Psoas muscle (tissue), 8 donors: ENCODE measurements around the gene ITPR1. TPM values are rescaled to one million over a fixed set of nuclear protein-coding genes. Genes with fewer than 3 reads are reported as not detected.

Source experiments
- ATAC-seq, 4 donors: fragments of 200-7000 bp; cut with Tn5 transposase; one replicate each; pipeline ENCODE4 v1.9.1; 2020; ENCODE audit warnings: moderate library complexity in 3 of 4, mild to moderate bottlenecking in 2 of 4
- DNase-seq, 2 donors: peaks; one replicate each; pipeline ENCODE4 v3.0.0-alpha.2; 2020
- H3K27ac ChIP-seq: fragments of 200-600 bp; one replicate; pipeline ENCODE4 v1.8.0; 2022
- H3K27me3 ChIP-seq, 3 donors: fragments of 200-600 bp in 1 of 3; one replicate each; pipeline versions ENCODE4 v1.6.1 to v1.8.0; 2013 to 2022; ENCODE audit warnings: low read length in 2 of 3, mild to moderate bottlenecking in 2 of 3, moderate library complexity in 1 of 3; ENCODE audit not compliant: insufficient read depth in 3 of 3
- H3K36me3 ChIP-seq, 2 donors: fragments of 200-600 bp in 1 of 2; one replicate each; pipeline versions ENCODE4 v1.6.1 to v1.8.0; 2013 to 2022; ENCODE audit warnings: low read depth in 1 of 2, mild to moderate bottlenecking in 1 of 2, moderate library complexity in 1 of 2; ENCODE audit not compliant: insufficient read depth in 1 of 2
- H3K4me1 ChIP-seq: fragments of 200-600 bp; one replicate; pipeline ENCODE4 v1.8.0; 2022
- H3K4me3 ChIP-seq: fragments of 200-600 bp; one replicate; pipeline ENCODE4 v1.8.0; 2022; ENCODE audit warnings: mild to moderate bottlenecking
- H3K9me3 ChIP-seq: fragments of 200-600 bp; one replicate; pipeline ENCODE4 v1.8.0; 2022
- CTCF ChIP-seq: fragments of 200-600 bp; IDR thresholded peaks from one replicate; pipeline ENCODE4 v1.8.0; 2022; ENCODE audit warnings: antibody characterized with exemption
- WGBS, 3 donors: extraction: QIAGEN DNeasy Blood & Tissue Kit; methylation state at CpG; one replicate each; pipeline versions ENCODE4 v1.1.6 to v1.1.7; 2013; 5-methylcytosine and 5-hydroxymethylcytosine counted together
- intact Hi-C, 2 donors: fragments of 100-400 bp; cut with DNase I; formaldehyde crosslinking; loops; one replicate each; pipeline versions ENCODE4 v1.11.0 to v1.14.2; 2022
- polyA plus RNA-seq, 3 donors: library from polyadenylated mRNA; stranded (reverse); fragments of 200-250 nt; gene quantifications; one replicate each; pipeline ENCODE4 v1.2.3, GENCODE V29; 2013
- total RNA-seq, 4 donors: library from RNA; stranded (reverse); fragmentation: NEBNext Ultra II Directional in 2 of 4; extraction: Animal tissue kit (Norgen Biotek cat#: 25700) in 2 of 4; gene quantifications; one replicate each; pipeline versions ENCODE4 v1.2.1 to v1.2.4, GENCODE V29; 2021 to 2023
- donor health status: healthy with polysubstance abuse.
- donor health status: DM: no; HTN: no; CAD: no; lungs with moderate emphysema.
- donor health status: Bipolar disorder and iron deficiency.
- donor health status: healthy.
- donor health status: DM: yes; HTN: yes; CAD: no.
- donor health status: DM: no; HTN: no; CAD: no.
- donor health status: DM: no; HTN: no; CAD: no.
- donor health status: DM: yes; HTN: yes; CAD: no.

The ITPR1 gene
- total and polyA plus RNA-seq, 7 donors: 4.4 to 9.2 (median 8.8) TPM

- ATAC-seq: no peak
- TF ChIP-seq CTCF: no peak
- H3K9me3 ChIP-seq: no peaks in the 10 kb centered on the region
- H3K4me1 ChIP-seq: no peaks in the 10 kb centered on the region
- intact Hi-C loops: no loop called here
- H3K27ac ChIP-seq: no peak overlapping the region
- H3K27me3 ChIP-seq: no peaks in the 10 kb centered on the region
- no peak overlapping the region for H3K4me3 ChIP-seq
- WGBS, 3 donors: 92 to 99% (median 96%) methylated on average over 13 of the region's 13 CpGs
- no peak for DNase-seq
- H3K36me3 ChIP-seq: peaks cover 3% of the 10 kb centered on the region in 2 donors
These were observed 321.9 kb downstream of the ITPR1 start for GRCh38 chr3:4814904-4815574.

GRCh38 chr3:4816306-4816705 is 323.2 kb downstream of the ITPR1 start:
- WGBS, 3 donors: 86 to 94% (median 88%) methylated on average over 7 of the region's 7 CpGs
- no peak for TF ChIP-seq CTCF
- H3K36me3 ChIP-seq: peaks cover 3 to 4% of the 10 kb centered on the region in 2 donors
- no peak overlapping the region for H3K27ac ChIP-seq
- no peaks in the 10 kb centered on the region for H3K27me3 ChIP-seq
- no peaks in the 10 kb centered on the region for H3K4me1 ChIP-seq
- ATAC-seq (no peak), DNase-seq (no peak)
- intact Hi-C loops: no loop called here
- no peak overlapping the region for H3K4me3 ChIP-seq
- H3K9me3 ChIP-seq: no peaks in the 10 kb centered on the region

- Histone ChIP-seq H3K9me3 (no peaks in the 10 kb centered on the region), H3K36me3 (peaks cover 3 to 6% of the 10 kb centered on the region in 2 donors), H3K27ac (no peak overlapping the region), H3K27me3 (no peaks in the 10 kb centered on the region), H3K4me1 (no peaks in the 10 kb centered on the region), H3K4me3 (no peak overlapping the region)
- DNase-seq (no peak), ATAC-seq (no peak)
- intact Hi-C loops: no loop called here
- WGBS, 3 donors: 61 to 71% (median 70%) methylated on average over 2 of the region's 2 CpGs
- no peak for TF ChIP-seq CTCF
These were observed 323.6 kb downstream of the ITPR1 start for GRCh38 chr3:4816718-4817117.

- no peaks in the 10 kb centered on the region for H3K9me3 ChIP-seq
- ATAC-seq: no peak
- intact Hi-C loops: no loop called here
- H3K27me3 ChIP-seq: no peaks in the 10 kb centered on the region
- TF ChIP-seq CTCF: no peak
- H3K4me1 ChIP-seq: peaks cover 3% of the 10 kb centered on the region
- no peak for DNase-seq
- H3K4me3 ChIP-seq: no peak overlapping the region
- peaks cover 3 to 6% of the 10 kb centered on the region in 2 donors for H3K36me3 ChIP-seq
- WGBS, 3 donors: 71 to 100% (median 75%) methylated on average over 2 of the region's 2 CpGs
- no peak overlapping the region for H3K27ac ChIP-seq
These were observed 324.0 kb downstream of the ITPR1 start for GRCh38 chr3:4817128-4817527.

- no peak for ATAC-seq
- no peak for TF ChIP-seq CTCF
- DNase-seq: no peak
- no peak overlapping the region for H3K4me3 ChIP-seq
- no peaks in the 10 kb centered on the region for H3K27me3 ChIP-seq
- H3K27ac ChIP-seq: no peak overlapping the region
- H3K36me3 ChIP-seq: peaks cover 3 to 6% of the 10 kb centered on the region in 2 donors
- H3K9me3 ChIP-seq: no peaks in the 10 kb centered on the region
- H3K4me1 ChIP-seq: peaks cover 9% of the 10 kb centered on the region
- WGBS, 3 donors: 93 to 97% (median 94%) methylated on average over 13 of the region's 13 CpGs
- intact Hi-C loops: no loop called here
These were observed 325.0 kb downstream of the ITPR1 start for GRCh38 chr3:4818164-4818563.
